Erythroblast (primary cell): ENCODE data around the gene E2F2.

ENCODE experiments used
- GATA1 ChIP-seq: IDR thresholded peaks from 2 replicates; pipeline ENCODE4 v1.6.1; 2011; ENCODE audit warnings: low read depth, mild to moderate bottlenecking, control low read depth, low read length, moderate library complexity
- POLR2A ChIP-seq: IDR thresholded peaks from 2 replicates; pipeline ENCODE4 v1.6.1; 2011; ENCODE audit warnings: mild to moderate bottlenecking, low read length

DNA sequence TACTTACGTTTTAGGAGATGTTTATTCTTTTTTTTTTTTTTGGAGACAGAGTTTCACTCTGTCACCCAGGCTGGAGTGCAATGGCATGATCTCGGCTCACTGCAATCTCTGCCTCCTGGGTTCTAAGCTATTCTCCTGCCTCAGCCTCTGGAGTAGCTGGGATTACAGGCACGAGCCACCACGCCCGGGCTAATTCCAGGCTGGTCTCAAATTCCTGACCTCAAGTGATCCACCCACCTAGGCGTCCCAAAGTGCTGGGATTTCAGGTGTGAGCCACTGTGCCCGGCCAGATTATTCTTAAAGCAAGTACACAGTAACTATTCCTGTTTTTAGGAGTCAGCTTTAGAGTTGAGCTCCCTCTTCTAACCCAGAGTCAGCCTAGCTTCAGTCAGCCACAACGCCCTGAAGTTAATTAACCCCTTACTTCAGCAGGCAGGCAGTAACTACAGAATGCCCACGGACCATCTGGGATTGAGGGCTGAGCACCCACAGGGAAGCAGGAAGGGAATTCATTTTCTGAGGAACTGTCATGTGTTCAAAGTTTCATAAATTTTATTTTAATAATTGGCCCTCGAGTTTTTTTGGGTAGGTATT is 33.6 kb upstream of the E2F2 start:
- TF ChIP-seq POLR2A (no peak), GATA1 (no peak)
